HG03039 (cell line): ENCODE data around the gene EMID1.

Experiments
- ATAC-seq: cut with Tn5 transposase; IDR thresholded peaks from one replicate; pipeline ENCODE4 v1.9.1; 2021; ENCODE audit warnings: mild to moderate bottlenecking, moderate library complexity; ENCODE audit not compliant: unreplicated experiment

Gene EMID1

DNA sequence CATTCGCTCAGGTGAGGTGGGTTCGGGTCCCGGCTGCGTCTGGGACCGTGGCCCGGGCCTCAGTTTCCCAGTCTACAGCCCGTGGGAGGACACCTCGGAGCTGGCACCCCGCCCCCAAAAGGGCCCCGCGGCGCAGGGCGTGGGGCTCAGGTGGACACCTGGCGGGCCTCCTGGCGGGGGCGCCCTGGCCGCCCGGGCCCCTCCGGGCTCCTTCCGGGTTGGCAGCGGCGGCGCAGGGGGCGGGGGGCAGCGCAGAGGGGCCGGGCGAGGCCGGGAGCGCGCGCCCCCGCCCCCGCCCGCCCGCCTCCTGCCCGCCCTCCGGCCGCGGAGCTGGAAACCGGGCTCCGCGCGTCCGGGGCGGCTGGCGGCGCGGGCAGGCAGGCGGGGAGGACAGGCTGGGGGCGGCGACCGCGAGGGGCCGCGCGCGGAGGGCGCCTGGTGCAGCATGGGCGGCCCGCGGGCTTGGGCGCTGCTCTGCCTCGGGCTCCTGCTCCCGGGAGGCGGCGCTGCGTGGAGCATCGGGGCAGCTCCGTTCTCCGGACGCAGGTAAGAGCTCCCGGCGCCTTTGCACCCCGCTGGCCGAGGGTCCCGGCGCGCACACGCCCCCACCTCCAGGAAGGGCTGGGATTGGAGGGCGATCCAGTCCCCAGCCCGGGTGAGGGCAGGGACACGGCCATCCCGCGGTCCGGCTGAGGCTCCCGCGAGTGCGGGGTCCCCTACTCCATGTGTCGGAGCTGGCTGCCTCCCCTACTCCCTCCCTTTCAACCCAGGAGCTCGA lies at the start of gene EMID1:
Gene EMID1, plus strand, starts transcription at position 303 of the 778 bp plus-strand sequence. Its CDS starts 143 bp downstream, at position 446.
- ATAC-seq = no peak

DNA sequence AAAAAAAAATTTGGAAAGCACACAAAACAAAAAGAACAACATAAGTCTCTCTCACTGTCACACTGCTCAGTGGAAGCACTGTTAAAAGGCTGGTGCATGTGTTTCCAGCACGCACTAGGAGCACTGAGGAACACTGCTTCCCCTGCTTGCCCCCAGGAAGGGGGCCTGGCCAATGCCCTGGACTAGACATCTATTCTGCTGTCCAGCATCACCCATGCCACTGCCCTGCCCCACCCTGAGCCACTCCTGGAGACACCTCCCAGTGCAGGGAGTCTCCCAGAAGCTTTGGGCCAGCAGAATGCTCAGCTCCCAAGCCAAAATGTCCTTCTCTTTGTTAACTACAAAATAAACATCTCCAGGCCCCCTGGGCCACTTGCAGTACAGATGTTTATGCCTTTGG lies 49.7 kb upstream of the EMID1 start:
- no peak for ATAC-seq

DNA sequence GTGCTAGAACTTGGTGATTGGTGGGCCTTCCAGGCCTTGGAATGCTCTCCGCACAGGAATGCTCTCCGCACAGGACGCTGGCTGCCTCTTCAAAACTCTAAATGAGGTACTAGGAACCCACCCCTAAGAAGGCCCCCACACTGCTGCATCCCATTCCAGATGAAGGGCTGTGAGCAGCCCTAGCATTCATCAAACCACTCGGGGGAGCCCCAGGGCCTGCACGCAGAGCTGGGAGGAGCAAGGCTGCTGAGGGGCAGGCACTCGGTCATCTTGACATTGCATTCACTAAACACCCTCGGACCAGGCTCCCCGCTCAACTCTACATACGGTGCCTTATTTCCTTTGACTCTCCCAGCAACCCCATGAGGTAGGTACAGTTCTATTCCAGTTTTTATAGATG lies 49.2 kb upstream of the EMID1 start:
- no peak for ATAC-seq

DNA sequence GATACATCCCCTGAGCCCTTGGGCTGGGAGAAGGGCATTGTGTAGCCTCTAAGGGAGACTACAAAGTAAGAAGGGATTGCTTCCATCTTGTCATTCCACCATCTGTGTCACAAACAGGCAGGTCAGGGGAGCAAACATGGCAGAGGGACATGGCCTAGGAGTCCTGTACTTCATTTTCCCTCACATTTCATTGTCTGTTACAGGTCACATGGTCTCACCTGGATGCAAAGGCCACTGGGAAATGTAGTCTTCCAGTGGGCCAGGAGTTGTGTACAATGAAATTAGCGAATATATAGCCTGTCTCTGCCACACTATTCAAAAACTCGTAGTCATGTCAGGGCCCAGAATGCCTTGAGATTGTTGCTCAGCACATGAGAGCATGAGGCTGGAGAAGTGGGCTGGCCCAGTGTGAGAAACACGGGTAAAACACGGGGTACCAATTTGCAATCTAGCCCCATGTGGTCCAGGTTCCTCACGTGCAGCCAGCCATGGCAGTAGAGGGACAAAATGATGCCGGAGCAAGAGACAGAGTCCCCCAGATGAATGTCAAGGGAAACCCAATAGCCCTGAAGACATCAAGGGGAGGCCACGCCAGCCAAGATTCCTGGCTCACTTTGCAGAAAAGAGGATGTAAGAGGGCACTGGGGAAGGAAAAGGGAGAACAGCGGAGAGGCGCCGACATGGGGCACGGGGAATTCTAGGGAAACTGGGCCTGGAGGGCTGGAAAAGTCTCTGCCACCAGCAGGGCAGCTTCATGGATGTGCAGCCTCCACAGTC lies 47.7 kb upstream of the EMID1 start:
- no peak for ATAC-seq

DNA sequence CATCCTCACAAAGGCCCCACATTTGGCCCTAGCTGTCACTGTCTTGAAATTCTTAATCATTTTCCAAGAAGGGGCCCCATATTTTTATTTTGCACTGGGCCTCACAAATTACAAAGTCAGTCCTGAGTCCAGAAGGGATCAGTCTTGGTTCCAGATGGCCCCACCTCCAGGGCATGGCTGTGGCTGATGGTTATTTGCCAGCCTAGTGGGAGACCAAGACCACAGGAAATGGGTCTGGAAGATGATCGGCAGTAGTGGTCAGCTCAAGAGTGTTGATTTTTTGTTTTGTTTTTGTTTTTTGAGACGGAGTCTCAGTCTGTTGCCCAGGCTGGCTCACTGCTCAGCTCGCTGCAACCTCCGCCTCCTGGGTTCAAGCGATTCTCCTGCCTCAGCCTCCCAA lies 47.1 kb upstream of the EMID1 start:
- ATAC-seq = no peak

DNA sequence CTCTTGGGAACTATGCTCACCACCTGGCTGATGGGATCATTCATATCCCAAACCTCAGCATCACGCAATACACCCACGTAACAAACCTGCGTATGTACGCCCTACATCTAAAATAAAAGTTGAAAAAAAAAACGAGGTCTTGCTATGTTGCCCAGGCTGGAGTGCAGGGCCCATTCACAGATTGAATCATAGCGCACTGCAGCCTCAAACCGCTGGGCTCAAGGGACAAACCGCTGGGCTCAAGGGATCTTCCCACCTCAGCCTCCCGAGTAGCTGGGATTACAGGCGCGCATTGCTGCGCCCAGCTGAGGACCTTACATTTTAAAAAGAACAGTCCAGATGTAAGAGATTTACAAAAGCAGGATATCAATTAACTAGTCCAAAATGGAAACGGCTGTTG lies 41.9 kb upstream of the EMID1 start:
- no peak for ATAC-seq

DNA sequence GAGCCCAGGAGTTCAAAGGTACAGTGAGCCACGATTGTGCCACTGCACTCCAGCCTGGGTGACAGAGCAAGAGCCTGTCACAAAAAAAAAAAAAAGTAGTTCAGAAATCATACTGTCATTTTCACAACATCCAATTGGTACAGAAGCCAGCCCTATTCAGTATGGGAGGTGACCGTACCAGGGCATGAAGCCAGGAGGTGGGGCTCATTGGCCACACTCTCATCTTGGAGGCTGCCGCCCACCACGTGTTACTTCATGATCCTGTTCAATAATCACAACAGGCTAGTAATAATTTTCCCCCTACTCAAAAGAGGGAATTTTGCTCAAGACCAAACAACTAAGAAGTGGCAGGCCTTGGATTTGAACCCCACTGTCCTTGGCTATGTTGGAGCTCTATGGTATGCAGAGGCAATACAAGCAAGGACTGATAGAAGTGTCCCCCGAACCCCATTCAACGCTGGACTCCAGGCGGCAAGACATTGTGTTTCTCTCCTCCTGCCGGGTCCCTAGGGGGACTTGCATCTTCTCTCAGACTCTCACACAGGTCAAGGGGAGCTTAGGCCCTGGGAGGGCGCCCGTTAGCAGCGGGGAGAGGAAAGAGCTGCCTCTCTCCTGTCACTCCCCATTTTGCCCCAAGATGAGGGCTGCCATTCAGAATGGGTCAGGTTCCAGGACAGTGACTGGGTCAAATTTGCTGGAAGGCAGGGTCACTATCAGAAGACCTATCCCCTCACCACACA lies 40.2 kb upstream of the EMID1 start:
- no peak for ATAC-seq

DNA sequence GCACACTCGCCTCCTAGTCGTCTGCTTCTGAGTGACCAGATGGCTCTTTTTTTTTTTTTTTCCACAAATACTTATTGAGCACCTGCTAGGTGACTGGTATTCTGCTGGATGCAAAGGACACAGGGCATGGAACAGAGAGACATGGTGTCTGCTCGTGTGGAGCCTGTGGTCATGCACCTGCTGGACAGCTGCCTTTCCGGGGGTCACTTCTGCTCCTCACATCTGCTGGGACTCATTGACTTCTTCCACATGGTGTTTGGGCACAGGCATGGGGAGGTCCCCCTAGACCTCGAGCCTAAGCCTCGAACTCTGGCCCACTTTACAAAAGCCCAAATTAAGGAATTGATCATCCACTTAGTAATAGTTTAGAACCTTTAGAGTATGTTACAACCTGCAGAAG lies 39.5 kb upstream of the EMID1 start:
- ATAC-seq = no peak

DNA sequence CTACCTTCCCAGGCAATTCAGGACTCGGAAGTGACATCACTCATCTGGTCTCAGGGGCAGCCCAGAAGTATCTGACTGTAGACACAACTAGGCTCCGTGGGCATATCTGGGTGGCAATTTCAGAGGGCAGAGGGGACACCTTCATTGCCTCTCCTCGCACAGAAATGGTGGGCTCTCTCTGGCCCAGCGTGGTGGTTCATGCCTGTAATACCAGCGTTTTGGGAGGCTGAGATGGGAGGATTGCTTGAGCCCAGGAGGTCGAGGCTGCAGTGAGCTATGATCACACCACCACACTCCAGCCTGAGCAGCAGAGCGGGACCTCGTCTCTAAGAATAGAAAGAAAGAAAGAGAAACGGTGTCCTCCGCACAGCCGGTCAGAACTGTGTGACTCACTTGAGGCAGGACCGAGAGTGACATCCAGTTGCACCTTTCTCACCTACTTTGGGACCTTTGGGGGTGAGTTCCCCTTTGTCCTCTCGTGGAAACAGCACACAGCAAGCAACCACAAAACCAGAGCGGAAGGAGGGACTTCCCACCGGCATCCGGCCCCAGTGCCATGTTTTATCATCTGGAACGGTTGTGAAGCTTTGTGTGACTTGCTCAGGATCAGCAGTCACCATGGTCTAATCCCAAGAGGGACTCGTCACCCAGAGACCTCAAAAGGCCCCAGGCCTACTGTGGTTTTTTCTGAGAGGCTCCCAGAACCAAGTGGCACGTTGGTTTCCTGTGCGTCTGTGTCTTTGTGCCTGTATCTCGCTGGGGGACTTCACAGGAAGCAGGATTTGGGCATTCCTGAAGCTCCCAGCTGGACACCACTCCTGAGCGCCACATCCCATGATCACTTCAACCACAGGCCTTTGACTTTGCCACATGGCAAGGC lies 38.4 kb upstream of the EMID1 start:
- peak; percentile 72 for ATAC-seq

DNA sequence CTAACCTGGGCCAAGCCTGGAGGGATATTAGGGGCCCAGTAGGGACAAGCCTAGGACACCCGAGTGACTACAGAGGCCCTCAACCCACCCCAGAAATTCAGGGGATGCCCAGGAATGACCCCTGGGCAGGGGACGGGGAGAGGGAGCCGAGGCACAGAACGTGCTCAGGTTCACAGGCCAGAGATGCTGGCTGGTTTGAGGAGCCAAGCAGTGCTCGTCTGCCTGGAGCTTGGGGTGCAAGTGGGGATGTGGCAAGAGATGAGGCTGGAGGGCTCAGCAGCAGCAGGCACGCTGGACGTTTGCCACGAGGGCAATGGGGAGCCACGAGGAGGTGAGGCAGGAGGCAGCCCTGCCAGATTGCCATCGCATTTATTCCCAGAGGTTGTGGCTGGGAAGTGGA lies 34.0 kb upstream of the EMID1 start:
- ATAC-seq = no peak

DNA sequence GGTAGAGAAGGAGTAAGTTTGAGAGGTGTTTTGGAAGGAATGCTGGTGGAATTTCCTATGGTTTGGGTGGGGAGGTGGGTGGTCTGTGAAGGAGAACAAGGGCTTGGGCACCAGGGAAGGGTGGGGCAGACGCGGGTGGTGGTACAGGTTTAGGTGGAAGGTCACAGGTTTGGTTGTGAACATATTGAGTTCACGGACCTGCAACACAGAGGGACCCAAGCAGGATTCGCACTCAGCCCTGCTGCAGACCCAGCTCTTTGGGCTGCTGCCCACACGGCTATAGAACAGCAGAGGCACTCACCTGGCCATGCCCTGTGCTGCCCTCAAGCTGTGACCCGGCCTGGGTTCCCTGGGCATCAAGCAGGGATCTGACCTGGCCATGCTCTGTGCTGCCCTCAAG lies 33.5 kb upstream of the EMID1 start:
- no peak for ATAC-seq

DNA sequence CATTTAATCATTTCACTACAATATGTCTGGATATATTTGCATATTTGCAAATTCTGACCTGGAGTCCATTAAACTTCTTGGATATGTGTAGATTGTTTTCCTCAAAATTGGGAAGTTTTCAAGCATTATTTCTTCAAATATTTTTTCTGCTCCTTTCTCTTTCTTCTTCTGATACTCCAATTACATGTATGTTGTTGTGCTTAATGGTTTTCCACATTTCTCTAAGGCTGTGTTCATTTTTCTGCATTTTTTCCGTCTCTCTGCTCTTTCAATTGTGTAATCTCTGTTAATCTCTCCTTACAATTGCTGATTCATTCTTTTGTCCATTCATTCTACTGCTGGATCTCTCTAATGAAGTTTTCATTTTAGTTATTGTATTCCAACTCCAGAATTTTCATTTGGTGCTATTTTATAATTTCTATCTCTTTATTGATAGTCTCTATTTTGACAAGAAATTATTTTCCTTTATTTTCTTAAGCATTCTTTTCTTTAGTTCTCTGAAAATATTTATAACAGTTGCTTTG lies 30.3 kb upstream of the EMID1 start:
- ATAC-seq = no peak

DNA sequence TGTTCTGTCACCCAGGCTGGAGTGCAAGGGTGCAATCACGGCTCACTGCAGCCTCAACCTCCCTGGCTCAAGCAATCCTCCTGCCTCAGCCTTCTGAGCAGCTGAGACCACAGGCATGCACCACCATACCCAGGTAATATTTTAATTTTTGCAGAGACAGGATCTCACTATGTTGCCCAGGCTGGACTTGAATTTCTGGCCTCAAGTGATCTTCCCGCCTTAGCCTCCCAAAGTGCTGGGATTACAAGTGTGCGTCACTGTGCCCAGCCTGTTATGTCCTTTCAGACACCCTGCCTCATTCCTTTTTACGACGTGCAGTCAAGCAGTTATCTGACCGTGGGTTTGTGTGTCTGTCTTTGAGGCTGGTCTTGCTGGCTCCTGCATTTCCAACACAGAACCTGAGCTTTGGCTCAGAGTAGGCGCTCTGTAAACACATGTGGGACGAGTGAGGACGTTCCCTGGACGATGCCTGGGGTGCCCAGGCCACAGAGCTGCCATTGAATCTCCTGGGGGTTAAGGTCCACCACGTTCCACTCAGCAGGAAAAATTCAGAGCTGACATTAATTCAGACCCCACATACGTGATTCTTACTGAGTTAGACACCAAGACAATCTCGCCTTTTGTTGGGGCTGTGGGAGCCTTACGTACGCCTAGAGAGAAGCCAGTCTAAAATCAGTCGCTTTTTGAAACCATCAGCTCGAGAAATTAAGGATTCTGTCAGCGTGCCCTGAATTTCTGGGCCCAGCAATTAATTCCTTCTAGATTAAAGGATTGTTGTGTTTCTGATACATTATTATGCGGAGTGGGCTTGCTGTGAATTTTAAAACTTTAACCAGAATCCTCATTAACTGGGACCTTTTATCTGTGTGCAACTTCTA lies 21.5 kb upstream of the EMID1 start:
- no peak for ATAC-seq

DNA sequence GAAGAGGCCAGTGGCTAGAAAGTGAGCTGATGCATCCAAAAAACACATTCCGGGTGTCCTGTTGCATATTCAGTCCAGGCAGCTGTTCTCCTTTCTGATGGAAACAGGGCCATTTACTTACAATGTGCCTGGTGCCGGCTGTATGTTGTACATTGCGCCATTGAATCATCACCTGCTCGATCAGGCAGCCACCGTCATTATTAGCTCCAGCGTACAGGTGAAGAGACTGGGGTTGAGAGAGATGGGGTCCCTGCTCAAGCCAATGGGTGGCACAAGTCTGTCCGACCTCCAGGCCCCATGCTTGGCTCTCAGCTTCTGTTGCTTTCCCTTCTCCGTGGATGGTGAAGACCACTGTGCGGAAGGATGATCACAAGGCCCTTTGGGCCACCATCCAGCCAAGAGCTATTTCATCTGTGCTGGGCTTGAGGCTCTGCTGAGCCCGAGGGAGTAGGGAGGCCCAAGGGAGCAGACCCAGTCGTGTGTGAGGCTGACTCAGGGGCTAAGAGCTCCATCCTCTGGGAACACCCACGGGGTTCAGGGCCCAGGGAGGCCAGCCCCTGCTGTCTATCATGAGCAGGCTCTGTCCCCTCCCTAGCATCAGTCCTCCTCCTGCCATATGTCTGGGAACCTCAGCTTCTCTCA lies 20.7 kb upstream of the EMID1 start:
- no peak for ATAC-seq

DNA sequence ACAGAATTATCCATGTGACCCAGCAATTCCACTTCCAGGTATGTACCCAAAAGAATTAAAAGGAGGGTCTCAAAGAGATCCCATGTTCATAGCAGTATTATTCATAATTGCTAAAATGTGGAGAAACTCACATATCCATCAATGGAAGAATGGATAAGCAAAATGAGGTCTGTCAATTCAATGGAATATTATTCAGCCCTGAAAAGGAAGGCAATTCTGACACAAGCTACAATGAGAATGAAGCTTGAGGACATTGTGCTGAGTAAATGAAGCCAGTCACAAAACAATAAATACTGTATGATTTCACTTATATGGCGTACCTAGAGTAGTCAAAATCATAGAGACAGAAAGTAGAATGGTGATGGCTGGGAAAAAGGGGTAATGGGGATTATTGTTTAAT lies 19.4 kb upstream of the EMID1 start:
- no peak for ATAC-seq

DNA sequence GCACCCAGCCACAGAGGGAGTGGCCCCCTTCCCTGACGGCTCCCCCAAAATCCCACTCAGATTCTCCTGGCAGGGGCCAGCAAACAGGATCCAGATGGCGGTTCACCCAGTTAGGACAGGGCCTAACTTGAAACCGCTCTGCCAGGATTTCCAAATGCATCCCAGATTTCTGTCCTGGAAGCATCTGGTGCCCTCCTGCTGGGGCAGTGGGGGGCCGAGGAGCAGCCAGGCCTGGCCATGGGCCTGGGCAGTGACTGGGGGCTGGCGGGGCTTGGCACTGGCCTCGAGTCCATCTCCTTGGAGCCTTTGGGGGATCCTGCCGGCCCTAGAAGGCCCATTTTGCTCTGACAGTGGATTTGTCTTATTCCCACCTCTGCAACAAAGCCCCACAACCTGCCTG lies 17.9 kb upstream of the EMID1 start:
- no peak for ATAC-seq

DNA sequence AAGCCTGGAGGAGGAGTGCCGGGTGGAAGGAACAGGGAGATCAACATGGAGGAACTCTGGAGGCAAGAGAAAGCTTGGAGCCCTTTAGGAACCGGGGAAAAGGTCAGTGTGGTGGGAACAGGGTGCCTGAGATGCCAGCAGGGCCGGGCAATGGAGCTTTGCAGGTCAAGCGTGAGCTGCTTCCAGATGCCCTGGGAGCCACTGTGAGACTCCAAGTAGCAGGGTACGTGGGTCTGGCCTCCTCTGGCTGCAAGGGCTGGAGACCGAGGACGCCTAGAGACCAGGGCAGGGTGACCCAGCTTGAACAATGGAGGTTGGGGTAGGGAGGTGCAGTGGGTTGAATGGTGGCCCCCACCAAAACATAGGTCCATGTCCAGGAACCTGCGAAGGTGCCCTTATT lies 15.6 kb upstream of the EMID1 start:
- no peak for ATAC-seq

DNA sequence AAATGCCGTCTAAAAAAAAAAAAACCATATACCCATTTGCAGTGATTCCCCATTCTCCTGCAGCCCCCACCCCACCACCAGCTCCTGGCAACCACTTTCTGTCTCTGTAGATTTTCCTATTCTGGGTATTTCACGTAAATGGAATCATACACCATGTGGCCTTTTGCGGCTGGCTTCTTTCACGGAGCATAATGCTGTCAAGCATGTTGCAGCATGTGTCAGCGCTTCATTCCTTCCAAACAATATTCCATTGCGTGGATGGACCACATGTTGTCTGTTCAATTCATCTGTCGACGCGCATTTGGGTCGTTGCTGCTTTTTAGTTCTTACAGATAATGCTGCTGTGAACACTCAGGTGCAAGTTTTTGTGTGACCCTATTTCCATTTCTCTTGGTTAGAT lies 14.8 kb upstream of the EMID1 start:
- ATAC-seq = no peak

DNA sequence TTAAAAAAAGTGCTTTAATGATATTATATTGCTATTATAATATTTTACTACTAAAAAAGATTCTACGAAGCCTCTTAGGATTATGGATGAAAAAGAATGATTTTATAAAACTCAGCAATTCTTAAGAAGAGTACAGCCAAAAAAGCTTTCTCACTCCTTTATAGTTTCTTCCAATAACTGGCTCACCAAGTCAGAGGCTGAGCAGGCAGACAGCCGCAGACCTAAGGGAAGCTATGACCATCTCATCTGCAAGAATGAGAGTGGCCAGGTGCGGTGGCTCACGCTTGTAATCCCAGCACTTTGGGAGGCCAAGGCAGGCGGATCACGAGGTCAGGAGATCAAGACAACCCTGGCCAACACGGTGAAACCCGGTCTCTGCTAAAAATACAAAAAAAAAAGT lies 12.7 kb upstream of the EMID1 start:
- no peak for ATAC-seq
